Superior temporal gyrus (tissue), 1 donor: ENCODE measurements around the gene TMEM128.
"Not testable (repeated sequence)": the region's sequence is repeated elsewhere in the genome, so short reads cannot be mapped to it uniquely, and the experiment has no call there.

Source experiments
- DNase-seq: peaks from one replicate; pipeline ENCODE4 v3.0.0-alpha.2; 2016; ENCODE audit errors: extremely low spot score

TMEM128 gene

DNA sequence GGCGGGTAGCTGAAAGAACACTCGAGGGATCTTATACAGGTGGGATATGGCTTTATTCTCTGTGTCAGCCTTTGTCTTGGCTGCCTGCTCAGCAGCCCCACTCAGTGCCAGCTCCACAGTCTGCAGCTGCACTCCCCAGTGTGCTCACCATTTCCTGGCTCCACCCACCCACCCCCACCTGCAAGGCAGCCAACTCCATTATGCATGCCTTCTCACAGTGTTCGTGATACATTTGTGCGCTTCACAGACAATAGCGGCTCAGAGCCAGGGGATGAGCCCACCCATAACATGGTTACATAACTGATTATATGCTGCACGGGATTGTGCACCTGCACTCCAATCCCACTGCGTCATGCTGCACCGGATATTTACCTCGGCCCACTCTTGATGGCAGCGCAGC is 8.8 kb upstream of the TMEM128 start:
- no peak for DNase-seq

DNA sequence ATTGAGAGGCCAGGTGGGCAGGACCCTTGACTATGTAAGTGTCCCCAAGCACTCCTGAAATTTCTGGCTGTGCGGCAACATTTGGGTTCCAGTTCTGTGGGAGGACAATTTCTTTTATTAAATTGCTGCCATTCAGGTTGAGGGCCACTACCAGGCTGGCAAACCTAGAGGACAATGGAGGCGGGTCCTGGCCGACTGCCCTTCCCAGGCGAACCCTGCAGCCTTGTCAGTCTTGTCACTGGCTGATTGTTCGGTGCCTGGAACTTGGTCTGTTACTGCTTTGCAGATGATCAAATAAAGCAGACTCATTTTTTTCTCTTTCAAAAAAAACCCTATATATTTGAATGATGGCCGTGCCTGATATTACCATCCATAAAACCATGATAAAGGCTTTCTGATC is 6.6 kb upstream of the TMEM128 start:
- peak; percentile 89 for DNase-seq

DNA sequence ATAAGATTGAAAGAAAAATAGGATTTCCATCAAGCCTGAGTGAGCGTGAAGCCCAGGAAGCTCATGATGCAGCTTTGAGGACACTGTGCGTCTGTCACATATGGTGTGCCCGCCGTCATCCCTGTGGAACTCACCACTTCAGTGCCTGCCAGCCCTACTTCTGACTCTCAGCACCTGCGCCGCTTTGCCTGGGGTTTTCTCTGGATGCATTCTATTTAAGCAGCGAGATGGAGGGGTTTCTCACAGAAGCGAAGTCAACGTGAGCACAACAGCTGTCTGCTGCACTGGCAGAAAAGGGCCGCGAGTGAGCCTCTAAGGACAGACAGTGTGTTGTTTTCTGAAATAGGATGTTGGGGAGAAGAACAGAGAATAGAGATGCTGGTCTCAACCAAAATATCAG is 6.2 kb upstream of the TMEM128 start:
- peak; percentile 44 for DNase-seq

DNA sequence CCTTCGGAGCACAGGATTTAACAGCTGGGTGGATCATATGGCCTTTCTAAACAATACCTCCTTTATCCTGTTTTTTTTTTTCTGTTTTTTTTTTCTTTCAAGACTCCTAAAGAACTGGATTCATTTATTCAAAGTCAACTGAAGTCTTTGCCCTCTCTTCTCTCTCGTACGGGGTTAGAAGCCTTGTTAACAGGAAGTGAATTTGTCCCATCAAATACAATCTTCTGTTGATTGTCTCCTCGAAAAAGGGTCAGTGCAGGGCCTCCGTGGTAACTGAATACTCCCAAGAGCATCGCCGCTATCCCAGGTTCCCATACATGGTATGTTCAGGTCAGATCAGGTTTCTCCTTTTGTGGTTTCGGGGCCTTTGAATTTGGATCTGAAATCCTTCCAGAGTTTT is 1.8 kb upstream of the TMEM128 start:
- DNase-seq: no peak

DNA sequence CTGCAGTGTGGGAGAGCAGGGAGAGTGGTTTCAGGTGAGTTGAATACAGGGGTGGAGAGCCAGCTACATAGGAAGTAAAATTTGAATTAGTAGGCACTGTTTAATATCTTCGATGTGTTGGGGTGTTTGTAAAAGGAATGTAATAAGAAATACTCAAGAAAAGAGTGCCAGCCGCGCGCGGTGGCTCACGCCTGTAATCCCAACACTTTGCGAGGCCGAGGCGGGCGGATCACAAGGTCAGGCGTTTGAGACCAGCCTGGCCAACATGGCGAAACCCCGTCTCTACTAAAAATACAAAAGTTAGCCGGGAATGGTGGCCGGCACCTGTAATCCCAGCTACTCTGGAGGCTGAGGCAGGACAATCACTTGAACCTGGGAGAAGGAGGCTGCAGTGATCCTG is 1.3 kb upstream of the TMEM128 start:
- not testable (repeated sequence) for DNase-seq

DNA sequence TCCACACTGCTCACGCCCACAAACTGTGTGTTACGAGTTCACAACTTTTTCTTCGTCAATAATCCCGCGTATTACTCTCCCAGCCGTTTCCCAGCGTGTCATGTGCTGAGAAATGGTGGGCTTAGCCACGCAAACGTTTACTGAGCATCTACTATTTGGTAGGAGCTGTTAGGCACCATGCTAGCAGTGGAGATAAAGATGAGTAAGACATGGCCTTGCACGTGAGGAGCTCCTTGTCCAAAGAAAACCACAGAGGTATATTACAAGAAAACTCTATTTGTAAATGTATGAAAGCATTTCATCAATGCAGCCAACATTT is 821 bp upstream of the TMEM128 start:
- no peak for DNase-seq

DNA sequence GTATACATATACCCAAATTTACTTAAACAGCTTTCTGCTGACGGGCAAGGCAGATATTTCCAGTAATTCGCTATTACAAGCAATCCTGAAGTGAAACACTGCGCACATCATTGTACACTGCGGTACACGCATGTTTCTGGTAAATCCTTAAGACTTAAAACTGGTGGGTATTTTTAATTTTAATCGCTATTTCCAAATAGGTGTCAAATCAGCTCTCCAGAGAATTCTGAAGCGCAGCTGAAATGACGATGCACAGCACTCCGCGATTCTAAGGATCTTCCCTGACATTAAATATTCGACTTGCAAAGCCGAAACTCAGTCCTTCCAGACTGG is 361 bp downstream of the TMEM128 start:
- no peak for DNase-seq

DNA sequence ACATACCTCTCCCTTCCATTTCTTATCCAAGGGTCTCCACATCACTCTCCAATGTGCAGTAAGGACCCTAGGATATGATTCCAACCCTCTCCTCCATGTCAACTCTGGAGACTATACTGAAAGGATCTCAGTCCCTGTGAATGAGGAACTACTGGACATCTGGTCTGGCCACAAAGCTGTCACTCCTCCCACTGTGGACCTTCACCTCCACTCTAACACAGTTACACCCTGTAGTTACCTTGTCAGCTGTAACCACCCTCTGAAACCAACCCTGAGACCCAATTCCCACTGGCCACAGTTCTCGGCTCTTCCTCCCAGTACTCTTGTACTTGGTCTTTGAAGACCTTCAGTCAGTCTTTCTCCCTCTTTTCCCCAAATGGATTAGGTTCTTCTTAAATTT is 2.9 kb downstream of the TMEM128 start:
- DNase-seq: no peak

DNA sequence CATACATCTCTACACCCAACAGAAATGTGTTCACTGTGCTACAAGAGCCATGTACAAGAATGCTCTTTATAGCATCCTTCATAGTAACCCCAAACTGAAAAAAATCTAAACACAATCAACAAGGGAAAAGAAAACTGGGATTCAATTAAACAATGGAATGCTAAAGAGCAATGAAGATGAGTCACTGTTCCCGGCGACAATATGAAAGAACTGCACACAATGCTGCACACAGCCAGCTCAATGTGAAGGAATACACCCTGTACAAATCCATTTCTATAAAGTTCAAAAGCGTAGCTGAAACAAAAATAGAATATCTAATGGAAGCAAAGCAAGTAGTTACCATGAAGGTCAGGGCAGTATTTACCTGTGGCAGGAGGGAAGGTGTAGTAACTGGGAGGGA is 8.5 kb downstream of the TMEM128 start:
- DNase-seq: not testable (repeated sequence)

DNA sequence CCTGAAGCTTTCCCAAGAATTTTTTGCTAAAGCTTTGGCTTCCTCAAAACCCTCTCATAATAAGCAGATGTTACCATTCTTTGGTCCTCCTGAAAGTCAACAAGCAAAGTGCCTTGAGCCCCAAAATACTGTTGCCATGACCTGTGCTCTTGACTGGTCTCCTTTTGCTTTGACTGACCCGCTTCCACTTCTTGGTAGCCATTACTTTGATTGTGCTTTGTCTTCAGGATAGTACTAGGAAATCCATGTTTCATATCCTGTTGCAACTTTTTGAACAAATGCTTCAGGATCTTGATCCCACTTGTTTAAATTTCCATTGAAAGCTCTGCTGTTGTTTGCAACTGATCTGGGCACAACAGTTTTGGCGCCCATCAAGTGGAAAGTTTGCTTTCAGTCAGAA is 14.4 kb downstream of the TMEM128 start:
- no peak for DNase-seq

DNA sequence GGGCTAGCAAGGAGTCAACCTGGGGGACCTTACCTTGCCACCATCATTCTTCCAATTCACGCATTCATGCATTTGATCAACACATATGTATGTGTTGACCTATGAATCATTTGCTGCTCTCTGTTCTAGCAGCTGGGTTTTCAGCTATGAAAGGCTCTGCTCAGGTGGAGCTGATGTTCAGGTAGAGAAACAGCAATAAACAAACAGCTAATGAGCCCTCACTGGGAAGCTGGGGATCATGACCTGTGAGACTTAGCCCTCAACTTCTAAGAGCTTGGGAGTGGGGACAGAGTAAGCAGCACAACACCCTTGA is 19.7 kb downstream of the TMEM128 start:
- no peak for DNase-seq

DNA sequence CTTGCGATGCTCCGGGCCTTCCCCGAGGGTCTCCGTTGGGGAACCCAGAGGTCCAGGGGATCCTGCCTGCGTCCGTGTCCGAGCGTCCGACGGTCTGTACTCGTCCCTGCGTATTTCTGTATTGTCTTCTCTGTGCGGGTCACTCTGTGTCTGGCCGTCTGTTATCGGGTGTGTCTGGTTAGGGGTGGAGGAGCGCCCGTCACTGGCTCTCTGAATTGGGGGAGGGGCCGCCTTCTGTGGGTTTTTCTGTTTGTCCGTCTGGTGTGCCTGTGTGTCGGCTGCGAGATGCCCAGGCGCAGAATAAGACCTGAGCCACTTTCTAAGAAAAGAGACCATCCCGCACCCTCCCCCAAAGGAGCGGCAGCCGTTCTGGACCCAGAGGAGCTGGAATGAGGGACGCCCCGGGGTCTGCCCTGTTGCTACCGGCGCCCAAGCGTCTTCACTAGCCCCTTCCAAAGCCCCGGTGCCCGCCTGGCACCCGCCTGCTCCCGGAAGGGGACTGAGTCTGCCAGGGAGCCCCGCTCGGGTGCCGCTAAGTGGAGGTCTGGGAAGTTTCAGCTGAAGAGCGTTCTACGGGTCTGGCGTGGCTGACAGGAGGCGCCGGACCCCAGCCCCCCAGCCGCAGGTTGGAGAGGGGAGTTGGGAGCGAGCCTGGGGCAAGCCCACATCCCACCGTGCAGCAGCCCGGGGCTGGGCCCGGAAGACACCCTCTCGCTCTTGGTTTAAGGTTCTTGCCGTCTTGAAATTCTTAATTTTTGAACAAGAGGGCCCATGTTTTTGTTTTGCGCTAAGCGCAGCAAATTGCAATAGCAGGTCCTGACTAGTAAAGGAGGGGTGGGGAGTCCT is 20.3 kb downstream of the TMEM128 start:
- no peak for DNase-seq

DNA sequence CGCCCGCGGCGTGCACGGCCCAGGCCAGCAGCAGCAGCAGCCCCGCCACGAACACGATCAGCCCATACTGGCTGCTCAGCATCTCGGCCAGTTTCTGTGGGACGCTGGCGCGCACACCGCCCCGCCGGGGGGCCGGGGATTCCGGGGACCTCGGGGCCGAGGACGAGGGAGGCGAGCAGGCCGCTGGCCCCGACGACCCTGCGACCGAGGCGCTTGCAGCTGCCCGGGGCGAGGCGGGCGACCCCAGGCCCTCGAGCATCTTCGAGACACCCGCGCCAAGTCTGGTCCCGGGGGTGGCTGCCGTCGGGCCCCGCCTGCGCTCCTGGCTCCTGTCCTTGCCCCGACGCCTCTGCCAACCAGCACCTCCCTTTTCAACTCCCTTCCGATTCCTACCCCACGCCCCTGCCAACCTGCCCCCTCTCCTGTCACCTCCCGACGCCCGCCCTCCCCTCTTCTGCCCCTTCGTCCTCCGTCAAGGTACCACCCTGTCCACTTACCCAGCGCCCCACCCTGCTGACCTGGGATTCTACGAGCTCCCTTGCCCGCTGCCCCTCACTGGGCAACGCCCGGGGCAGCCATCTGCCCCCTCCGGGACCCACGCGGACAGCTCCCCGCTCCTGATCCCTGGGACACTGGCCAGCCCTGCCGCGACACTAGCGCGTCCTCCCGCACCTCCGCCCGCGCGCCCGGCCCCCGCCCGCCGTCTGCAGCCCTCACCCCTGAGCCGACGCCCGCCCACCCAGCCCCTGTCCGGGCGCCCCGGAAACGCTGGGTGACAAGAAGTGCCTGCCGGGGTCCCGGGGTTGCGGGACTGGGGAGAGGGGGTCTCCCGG is 21.2 kb downstream of the TMEM128 start, which contains the start of gene OTOP1:
TSS of gene OTOP1 (minus strand) at position 324 of the 833 bp plus-strand sequence. CDS start at position 259, 65 bp downstream.
- DNase-seq: no peak

DNA sequence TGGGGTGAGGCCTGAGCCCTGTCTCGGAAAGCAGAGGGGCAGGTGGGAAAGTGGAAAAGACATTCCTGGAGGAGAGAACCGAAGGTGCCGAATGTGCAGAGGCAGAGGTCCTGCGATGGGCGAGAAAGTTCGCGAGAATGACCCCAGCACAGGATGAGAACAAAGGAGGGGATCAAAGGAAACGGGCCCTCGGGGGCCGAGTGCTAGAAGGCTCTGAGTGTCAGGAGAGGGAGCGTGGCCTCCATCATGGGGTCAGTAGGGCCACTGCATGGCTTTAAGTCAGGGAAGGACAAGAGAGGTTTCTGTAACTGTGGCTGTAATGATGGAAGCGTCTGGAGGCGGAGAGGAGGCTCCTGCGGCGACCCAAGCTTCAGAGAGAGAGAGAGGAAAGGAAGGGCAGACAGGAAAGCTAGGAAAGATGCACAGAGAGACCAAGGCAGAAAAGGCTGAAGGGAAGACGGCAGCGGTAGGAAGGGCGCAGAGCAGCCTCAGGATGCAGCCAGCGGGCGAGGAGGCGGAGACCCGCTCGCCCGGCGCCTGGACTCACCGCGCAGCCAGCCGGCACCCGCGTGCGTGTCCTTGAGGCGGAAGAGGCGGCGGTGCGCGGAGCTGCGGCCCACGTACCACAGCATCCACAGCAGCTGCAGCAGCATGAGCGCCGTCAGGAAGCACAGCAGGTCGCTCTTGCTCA is 22.0 kb downstream of the TMEM128 start:
- DNase-seq: no peak

DNA sequence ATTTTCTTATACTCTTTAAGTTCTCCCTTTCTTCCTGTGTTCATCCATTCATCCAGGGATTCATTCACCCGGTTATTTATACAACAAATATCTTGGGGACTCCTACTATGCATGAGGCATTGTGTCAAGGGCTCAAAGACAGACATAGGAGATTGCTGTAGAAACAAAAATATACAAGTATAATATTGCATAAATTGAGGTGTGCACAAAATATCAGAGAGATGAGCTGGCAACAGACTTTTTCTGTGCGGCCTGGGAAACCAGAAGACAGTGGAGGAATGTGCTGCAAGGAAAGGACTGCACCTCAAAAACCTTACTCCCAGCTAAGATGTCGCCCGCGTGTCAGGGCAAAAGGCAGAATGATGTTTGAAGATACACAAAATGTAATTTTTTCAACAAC is 30.9 kb downstream of the TMEM128 start:
- DNase-seq: no peak

DNA sequence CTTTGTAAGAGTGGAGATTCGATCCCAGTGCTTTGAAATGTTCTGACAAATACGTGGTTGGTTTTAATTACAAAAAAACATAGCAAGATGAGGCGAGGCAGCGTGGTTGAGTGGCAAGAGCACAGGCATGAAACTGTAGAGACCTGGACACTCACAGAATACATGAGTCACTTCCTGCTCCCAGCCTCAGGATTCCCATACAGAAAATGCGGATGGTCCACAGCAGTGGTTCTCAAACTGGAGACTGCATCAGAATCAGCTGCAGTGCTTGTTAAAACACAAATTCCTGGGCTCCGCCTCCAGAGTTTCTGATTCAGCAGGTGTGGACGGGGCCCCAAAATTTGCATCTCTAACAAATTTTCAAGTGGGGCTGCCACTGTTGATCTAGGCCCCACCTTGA is 31.4 kb downstream of the TMEM128 start:
- no peak for DNase-seq

DNA sequence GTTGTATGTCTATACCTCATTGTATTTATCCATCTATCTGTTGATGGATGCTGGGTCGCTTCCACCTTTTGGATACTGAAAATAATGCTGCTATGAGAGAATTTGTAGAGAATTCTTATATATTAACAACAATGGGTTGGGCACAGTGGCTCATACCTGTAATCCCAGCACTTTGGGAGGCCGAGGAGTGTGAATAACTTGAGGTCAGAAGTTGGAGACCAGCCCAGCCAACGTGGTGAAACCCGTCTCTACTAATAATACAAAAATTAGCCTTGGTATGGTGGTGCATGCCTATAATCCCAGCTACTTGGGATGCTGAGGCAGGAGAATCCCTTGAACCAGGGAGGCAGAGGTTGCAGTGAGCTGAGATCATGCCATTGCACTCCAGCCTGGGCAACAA is 34.3 kb downstream of the TMEM128 start:
- DNase-seq: not testable (repeated sequence)

DNA sequence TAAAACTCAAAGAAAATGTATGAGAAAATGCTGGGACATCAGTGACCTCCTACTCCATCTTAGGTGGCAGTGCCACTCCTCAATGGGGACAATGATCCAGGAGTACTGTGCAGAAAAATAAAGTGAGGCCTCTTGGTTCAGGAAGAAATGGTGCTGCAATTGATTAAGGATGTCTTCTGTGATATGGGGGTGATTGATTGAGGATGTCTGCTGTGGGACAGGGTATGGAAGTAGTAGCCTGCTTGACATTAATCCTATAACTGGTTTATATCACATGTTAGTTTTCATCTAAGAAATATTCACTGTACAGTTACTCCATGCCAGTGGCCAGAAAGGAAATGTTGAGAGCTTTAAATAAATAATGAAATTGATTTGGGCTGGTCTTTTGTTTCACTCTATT is 41.8 kb downstream of the TMEM128 start:
- DNase-seq: no peak

DNA sequence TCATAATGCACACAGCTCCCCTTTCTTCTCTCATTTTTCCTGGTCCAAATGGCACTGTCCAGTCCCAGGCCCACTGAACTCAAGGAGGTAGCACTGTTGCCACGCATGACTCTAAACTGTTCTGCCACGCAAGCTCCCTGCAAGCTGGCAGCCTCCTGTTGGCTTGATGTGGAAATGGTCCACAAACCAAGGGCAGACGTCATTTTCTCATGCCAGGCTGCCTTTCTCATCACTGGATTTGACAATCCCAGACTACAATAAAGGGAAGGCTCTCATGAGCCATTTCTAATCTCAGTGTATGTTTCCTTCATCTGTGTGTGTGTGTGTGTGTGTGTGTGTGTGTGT is 43.6 kb downstream of the TMEM128 start:
- no peak for DNase-seq

DNA sequence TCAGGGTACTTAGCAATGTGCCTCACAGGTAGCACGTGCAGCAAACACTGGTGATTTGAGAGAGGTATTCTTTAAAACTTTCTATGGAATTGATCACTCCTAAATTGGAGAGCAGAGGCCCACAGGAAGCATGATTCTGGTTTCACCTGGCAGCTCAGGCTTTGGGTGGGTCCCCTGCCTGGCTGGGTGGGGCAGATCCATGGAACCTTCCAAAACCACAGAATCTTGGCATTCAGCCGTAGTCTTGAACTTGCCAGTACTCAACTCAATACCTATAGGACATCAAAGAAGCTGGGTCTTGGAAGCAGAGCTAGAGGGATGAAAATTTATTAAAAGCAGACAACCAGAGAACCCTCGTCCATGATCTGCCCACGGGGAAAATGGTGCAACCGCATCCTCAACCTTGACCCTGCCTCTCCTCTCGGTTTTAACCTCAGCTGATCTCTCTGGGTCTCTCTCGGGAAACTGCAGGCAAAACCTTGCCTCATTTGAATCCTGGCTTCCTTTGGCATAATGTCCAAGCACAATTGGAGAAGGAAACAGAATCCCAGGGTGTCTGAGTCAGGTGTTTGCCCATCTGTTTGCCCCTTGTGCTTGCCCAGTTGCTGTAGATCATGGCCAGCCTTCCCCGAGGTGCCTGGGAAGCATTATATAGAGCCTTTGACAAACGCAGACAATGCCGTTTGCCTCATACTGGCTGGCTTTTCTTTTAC is 44.2 kb downstream of the TMEM128 start:
- DNase-seq: no peak

DNA sequence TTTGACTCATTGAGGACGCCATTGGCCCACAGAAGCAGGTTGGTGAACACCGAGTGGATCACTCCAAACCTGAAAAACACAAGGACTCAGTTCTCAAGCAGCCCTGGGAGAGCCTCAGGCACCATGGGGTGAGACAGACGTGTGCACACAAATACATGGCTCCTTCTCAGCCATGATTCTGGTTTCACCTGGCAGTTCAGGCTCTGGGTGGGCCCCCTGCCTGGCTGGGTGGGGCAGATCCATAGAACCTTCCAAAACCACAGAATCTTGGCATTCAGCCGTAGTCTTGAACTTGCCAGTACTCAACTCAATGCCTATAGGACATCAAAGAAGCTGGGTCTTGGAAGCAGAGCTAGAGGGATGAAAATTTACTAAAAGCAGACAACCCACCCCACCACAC is 45.5 kb downstream of the TMEM128 start:
- no peak for DNase-seq

DNA sequence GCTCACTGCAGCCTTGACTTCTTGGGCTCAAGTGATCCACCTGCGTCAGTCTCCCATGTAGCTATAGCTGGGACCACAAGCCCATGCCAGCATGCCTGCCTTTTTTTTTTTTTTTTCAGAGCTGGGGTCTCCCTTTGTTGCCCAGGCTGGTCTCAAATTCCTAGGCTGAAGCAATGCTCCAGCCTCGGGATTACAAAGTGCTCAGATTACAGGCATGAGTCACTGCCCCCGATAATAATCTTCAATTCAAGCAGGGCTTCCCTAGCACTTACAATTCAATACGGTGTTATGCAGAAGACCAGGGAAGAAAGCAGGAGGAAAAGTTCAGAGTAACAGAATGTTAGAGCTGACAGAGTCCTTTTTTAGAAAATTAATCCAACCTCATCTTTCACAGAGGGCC is 47.4 kb downstream of the TMEM128 start:
- no peak for DNase-seq
